Activated T-helper 2 cell treated with anti-CD3 and anti-CD28 coated beads, Interferon-gamma antibody, Interleukin-2, Interleukin-4, amounts not matched to agents 10 μg/mL and 5 μg/mL and 100 μg/mL, durations not matched to agents 14 hours and 24 hours and 36 hours (primary cell): ENCODE results near the gene EGF. TPM values are rescaled to one million over a fixed set of nuclear protein-coding genes. Genes with fewer than 3 reads are reported as not detected.

Experiments used
- DNase-seq: peaks from one replicate; pipeline ENCODE4 v3.0.0; 2021; ENCODE audit warnings: low spot score
- H3K27ac Mint-ChIP-seq: one replicate; pipeline ENCODE4 v1.8.0; 2021; ENCODE audit warnings: mixed read lengths
- H3K27me3 Mint-ChIP-seq: one replicate; pipeline ENCODE4 v1.8.0; 2021; ENCODE audit warnings: low read depth, mixed read lengths
- H3K36me3 Mint-ChIP-seq: one replicate; pipeline ENCODE4 v1.8.0; 2021; ENCODE audit warnings: low read depth, mixed read lengths
- H3K4me1 Mint-ChIP-seq: one replicate; pipeline ENCODE4 v1.8.0; 2021; ENCODE audit warnings: low read depth, mixed read lengths
- H3K4me3 Mint-ChIP-seq: one replicate; pipeline ENCODE4 v1.8.0; 2021; ENCODE audit warnings: low read depth, mild to moderate bottlenecking, moderate library complexity, mixed read lengths
- H3K9me3 Mint-ChIP-seq: one replicate; pipeline ENCODE4 v1.8.0; 2021; ENCODE audit warnings: mixed read lengths
- intact Hi-C: fragments of 100-400 bp; cut with micrococcal nuclease; formaldehyde crosslinking; loops from one replicate; pipeline ENCODE4 v1.15.1; 2023
- total RNA-seq: library from RNA; stranded (reverse); gene quantifications from 2 replicates; pipeline ENCODE4 v1.2.3, GENCODE V29; 2022

EGF gene
- total RNA-seq, 1 donor from 2014 or later, result not detected

DNA sequence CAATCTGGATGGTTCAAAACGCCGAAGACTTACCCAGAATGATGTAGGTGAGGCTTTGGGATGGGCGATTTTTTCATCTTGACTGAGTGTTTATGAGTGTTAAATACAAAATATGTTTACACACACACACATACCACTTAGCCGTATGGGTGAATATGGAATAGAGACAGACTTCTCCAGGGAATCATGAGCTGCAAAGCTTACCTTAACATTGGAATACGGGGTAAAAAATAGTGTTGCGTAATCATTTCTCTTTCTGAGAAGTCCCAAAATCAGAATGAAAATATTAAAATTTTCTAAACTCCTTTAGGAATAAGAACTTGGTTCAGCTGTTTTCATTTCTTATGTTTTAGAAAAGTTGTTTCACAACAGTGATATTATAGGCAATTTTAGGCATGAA is 63.5 kb downstream of the EGF start:
- peaks cover 11% of the 10 kb centered on the region for H3K4me1 Mint-ChIP-seq

DNA sequence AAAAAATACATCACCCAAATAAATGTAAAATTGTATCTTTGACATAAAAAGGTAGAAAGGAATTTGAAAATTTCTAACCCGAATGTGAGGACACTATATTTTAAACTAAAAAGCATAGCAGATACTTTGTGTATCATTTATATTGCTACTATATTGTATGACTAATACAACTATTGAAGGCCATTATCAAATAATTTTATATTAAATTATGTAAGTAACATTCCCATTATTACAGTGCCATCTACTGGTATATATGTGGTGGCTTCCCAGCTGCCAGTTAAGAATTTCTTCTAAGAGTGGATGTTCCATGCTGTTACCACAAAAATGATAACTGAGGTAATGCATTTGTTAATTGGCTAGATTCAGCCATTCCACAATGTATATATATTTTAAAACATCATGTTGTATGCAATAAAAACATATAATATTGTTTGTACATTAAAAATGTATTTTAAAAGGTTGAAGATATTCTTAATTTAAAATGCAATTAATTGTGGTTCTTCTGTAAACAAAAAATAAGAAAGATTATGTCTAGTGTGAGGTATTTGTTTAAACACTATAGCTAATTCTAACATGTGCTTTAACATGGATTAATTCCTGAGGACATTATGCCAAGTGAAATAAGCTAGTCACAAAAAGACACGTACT is 65.3 kb downstream of the EGF start:
- Mint-ChIP-seq H3K27me3 (peaks cover 38% of the 10 kb centered on the region), H3K27ac (no peak overlapping the region), H3K36me3 (no peaks in the 10 kb centered on the region), H3K4me1 (peaks cover 5% of the 10 kb centered on the region), H3K9me3 (no peaks in the 10 kb centered on the region), H3K4me3 (no peak overlapping the region)
- no peak for DNase-seq
- intact Hi-C loops, result loop anchor here (1.0 to 5.0 kb wide), 2 partner anchors 276 to 556 kb away; partner anchors contain the start of gene CASP6

More for the DNA sequence above, 63.5 kb downstream of the EGF start:
- Mint-ChIP-seq H3K27me3 (peaks cover 35% of the 10 kb centered on the region), H3K9me3 (no peaks in the 10 kb centered on the region), H3K27ac (no peak overlapping the region), H3K36me3 (no peaks in the 10 kb centered on the region), H3K4me3 (no peak overlapping the region)
- intact Hi-C loops, result loop anchor here (5.0 kb wide), 1 partner anchor 274 kb away; the partner anchor contains the start of gene CASP6
- no peak for DNase-seq

DNA sequence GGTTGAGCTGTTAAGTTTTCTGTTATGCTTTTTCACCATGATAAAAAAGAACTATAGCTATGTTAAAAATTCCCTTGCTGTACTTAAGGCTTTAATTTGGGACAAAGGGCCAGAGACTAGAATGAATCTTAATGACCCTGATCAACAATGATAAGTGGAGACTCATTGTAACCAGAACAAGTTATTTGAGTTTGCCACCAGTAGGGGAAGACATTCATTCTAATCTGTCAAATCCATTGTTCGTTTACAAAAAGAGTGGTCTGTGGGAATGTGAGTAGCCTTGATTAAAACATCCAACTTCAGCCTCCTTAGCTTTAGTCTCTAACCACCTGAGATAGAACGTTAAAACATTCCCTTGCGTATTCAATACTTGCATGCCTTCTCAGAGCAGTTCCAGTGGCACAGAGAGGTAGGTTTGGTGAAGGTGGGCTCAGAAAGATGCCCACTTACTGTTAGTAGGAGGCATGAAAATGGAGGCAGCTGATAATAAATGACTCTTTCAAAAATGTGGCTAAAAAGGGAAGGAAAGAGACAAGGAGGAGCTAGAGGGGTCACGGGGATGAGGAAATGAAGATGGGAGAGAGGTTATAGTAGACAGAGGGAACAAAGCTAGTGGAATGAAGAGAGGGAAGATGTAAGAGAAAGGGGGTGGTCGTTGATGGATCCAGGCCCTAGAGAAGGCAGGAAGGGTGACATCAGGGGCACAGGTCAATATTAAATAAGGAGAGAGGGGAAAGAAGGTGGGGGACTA is 66.2 kb downstream of the EGF start:
- intact Hi-C loops, result loop anchor here (1.0 to 5.0 kb wide), 2 partner anchors 277 to 557 kb away; partner anchors contain the start of gene CASP6
- DNase-seq, result no peak
- Mint-ChIP-seq H3K9me3 (no peaks in the 10 kb centered on the region), H3K27me3 (peaks cover 38% of the 10 kb centered on the region), H3K36me3 (no peaks in the 10 kb centered on the region), H3K27ac (no peak overlapping the region), H3K4me1 (no peaks in the 10 kb centered on the region), H3K4me3 (no peak overlapping the region)

DNA sequence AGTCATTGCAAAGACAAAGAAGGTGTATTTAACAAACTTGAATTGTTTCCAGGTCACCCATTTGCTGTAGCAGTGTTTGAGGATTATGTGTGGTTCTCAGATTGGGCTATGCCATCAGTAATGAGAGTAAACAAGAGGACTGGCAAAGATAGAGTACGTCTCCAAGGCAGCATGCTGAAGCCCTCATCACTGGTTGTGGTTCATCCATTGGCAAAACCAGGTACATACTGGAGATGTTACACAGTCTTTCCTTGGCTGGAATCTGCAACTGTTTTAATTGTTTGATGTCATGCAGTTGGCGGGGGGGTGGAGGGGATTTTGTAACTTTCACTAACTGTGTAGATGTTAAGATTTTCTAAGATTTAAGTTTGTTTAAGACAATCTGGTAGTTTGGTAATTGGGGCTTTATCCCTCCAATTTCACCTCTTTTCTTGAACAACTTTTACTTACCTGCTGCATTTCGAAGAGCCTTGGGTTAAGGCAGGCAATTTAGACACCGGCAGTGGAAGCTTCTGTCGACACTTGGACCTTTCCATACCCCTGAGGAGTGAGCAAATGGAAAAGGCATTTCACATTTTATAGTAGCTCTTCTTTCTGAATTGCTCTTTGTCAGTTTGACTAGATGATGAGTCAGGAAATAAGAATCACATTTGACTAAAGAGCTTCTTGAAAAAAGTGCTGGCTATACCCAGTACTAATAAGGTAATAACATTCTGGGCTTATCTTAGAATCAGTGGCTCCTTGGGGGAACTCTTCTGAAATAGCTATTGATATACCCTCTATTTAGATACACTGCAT is 67.4 kb downstream of the EGF start:
- Mint-ChIP-seq H3K27ac (no peak overlapping the region), H3K36me3 (no peaks in the 10 kb centered on the region), H3K27me3 (peaks cover 32% of the 10 kb centered on the region), H3K4me1 (no peaks in the 10 kb centered on the region), H3K4me3 (no peak overlapping the region), H3K9me3 (no peaks in the 10 kb centered on the region)
- no peak for DNase-seq
- intact Hi-C loops, result loop anchor here (5.0 kb wide), 1 partner anchor 278 kb away; the partner anchor contains the start of gene CASP6

DNA sequence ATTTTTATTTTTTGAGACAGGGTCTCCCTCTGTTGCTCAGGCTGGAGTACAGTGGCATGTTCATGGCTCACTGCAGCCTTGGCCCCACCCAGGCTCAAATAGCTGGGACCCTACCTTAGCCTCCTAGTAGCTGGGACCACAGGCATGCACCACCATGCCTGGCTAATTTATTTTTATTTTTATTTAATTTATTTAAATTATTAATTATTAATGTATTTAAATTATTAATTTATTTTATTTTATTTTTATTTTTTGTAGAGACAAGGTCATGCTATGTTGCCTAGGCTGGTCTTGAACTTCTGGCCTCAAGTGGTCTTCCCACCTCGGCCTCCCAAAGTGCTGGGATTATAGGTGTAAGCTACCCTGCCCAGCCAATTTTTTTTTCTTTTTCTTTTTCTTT is 69.3 kb downstream of the EGF start:
- Mint-ChIP-seq H3K27me3 (peaks cover 27% of the 10 kb centered on the region), H3K27ac (no peak overlapping the region), H3K4me3 (no peak overlapping the region), H3K36me3 (no peaks in the 10 kb centered on the region), H3K9me3 (no peaks in the 10 kb centered on the region), H3K4me1 (no peaks in the 10 kb centered on the region)
- DNase-seq, result no peak
- intact Hi-C loops, result no loop called here

DNA sequence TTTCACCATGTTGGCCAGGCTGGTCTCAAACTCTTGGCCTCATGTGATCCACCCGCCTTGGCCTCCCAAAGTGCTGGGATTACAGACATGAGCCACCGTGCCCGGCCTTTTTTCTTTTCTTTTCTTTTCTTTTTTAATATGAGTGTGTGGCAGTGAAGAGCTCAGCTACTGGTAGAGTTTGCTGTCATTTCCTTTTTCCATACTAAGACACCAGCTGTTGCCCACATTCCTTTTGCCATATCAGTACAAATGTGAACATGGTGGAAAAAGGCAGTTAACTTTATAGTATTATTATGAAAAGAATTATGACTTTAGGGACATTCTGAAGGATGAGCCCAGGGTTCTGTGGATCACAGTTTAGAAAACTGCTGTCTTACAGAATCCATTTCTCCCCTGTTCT is 69.8 kb downstream of the EGF start:
- no peak for DNase-seq
- no peak overlapping the region for H3K4me3 Mint-ChIP-seq
- H3K4me1 Mint-ChIP-seq, result no peaks in the 10 kb centered on the region
- no peaks in the 10 kb centered on the region for H3K36me3 Mint-ChIP-seq
- H3K27ac Mint-ChIP-seq, result no peak overlapping the region
- H3K9me3 Mint-ChIP-seq, result no peaks in the 10 kb centered on the region
- intact Hi-C loops, result no loop called here
- H3K27me3 Mint-ChIP-seq, result peaks cover 27% of the 10 kb centered on the region

DNA sequence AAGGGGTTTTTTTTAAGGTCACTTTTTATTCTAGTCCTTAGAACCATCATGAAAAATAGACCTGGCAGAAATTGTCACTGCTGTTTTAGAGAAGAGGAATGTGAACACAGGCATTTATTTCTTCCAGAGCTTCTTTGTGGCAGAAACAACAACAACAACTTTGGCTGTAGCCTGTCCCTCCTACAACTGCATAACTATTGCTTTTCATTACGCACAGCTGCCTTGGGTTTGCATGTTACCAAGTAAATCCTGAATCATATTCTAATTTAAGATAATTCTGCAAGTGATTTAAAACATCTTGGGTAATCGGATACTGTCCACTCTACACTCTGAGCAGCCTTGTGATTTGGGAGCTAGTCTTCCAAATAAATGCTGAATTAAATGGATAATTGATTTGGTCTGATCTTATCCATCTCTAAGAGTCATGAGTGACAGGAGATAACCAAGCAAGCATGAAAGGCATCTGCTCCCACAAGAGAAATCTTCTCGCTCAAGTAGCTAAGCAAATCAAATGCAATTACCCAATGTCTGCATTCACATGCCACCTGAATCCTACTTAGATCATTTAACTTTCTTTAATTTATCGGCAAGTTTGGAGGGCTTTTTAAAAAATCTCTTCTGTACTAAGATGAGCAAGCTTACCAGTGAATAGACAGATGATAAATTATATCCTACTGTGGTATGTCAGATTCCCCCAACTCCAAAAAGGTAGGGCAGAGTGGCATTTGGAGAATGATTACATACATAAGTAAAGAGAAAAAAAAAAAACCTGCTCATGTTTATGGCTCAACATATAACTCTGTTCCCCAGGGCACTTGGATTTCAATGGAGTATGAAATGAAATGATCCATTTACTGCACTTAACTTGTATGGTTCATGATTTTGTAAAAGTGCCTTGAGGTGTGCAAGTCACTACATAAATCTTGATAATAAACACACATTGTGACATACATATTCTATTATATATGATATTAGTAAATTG is 73.6 kb downstream of the EGF start:
- H3K27me3 Mint-ChIP-seq, result peaks cover 13% of the 10 kb centered on the region
- H3K9me3 Mint-ChIP-seq, result no peaks in the 10 kb centered on the region
- peaks cover 8% of the 10 kb centered on the region for H3K4me1 Mint-ChIP-seq
- no peak overlapping the region for H3K4me3 Mint-ChIP-seq
- DNase-seq, result no peak
- no peaks in the 10 kb centered on the region for H3K36me3 Mint-ChIP-seq
- no peak overlapping the region for H3K27ac Mint-ChIP-seq
- intact Hi-C loops, result no loop called here

DNA sequence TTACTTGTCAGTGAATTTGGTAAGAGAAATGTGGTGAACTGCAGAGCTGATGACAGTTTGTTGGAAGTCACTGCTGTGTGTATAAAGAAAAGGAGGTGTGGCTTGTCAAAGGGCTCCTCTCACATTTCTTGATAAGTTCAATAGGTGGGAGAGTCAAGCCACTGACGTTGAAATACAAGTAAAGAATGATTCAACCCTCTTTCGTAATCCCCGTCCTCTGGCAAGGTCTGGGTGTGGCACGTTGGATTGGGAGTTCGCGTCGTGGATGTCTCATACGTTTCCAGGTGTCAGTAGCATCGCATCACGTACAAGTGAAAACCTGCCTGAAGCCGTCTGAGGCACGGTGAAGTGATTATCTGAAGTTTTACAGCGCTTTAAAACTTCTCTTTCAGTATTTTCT is 76.4 kb downstream of the EGF start:
- no peak overlapping the region for H3K4me3 Mint-ChIP-seq
- H3K4me1 Mint-ChIP-seq, result peaks cover 12% of the 10 kb centered on the region
- H3K36me3 Mint-ChIP-seq, result no peaks in the 10 kb centered on the region
- peaks cover 11% of the 10 kb centered on the region for H3K27me3 Mint-ChIP-seq
- no peak for DNase-seq
- intact Hi-C loops, result no loop called here
- no peak overlapping the region for H3K27ac Mint-ChIP-seq
- no peaks in the 10 kb centered on the region for H3K9me3 Mint-ChIP-seq

DNA sequence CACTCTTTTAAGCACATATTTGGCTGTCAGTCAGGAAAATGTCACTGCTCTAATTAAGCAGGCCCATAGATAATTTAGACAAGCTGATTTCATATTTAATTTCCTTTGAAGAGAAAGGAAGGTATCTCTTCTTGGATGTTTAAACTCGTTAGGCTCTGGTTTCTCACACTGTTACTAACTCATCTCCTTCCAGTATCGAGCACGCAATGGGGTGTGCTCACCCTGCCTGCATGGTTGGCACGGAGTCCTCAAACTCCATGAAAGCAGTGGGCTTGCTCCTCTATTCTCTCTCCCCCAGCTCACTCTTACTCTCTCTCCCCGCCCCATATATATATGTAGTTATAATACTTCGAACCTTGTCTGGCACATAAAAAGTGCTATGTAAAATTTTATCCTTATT is 76.9 kb downstream of the EGF start:
- H3K27me3 Mint-ChIP-seq, result peaks cover 8% of the 10 kb centered on the region
- intact Hi-C loops, result loop anchor here (5.0 kb wide), 1 partner anchor 562 kb away; no protein-coding TSS in a partner anchor
- no peak overlapping the region for H3K4me3 Mint-ChIP-seq
- no peak for DNase-seq
- no peaks in the 10 kb centered on the region for H3K36me3 Mint-ChIP-seq
- H3K27ac Mint-ChIP-seq, result no peak overlapping the region
- no peaks in the 10 kb centered on the region for H3K9me3 Mint-ChIP-seq
- peaks cover 18% of the 10 kb centered on the region for H3K4me1 Mint-ChIP-seq

DNA sequence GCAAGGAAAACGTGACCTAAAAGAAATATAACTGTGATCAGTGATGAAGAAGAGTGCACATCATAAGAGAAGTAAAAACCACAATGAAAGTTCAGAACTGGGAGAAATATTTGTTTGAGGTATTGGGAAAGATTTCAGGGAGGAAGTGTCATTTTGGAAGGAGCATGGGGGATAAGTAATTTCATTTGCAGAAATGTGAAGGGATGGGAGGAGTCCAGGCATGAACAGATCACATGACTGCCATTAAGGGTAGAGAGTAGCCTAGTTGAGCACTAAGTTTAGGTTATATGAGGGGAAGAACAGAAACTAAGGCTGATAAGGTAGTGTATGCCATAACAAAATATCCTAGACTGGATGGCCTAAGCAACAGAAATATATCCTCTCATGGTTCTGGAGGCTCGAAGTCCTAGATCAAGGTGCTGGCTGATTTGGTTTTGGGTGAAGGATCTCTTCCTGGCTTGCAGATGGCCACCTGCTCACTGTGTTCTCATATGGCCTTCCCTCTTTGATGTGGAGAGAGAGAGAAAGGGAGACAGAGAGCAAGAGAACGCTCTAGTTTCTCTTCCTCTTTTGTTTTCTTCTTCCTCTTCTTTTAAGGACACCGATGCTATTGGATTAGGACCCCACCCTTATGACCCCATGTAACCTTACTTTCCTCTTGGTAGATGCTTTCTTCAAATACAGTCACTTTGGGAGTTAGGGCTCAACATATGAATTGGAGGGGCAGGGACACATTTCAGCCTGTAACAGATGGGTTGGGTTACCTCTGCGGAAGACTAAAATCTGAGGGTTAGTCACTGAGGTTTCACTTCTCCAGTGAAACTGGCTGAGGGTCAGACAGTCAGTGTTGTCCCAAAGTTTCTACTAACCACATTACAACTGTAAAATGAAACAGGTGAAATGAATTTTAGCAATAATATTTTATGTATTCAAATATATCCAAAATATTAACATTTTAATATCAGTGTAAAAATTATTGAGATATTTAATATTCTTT is 77.9 kb downstream of the EGF start:
- Mint-ChIP-seq H3K4me1 (peaks cover 19% of the 10 kb centered on the region), H3K27ac (no peak overlapping the region), H3K27me3 (peaks cover 11% of the 10 kb centered on the region), H3K9me3 (no peaks in the 10 kb centered on the region), H3K36me3 (no peaks in the 10 kb centered on the region), H3K4me3 (no peak overlapping the region)
- intact Hi-C loops, result loop anchor here (5.0 kb wide), 1 partner anchor 563 kb away; no protein-coding TSS in a partner anchor
- DNase-seq, result no peak

DNA sequence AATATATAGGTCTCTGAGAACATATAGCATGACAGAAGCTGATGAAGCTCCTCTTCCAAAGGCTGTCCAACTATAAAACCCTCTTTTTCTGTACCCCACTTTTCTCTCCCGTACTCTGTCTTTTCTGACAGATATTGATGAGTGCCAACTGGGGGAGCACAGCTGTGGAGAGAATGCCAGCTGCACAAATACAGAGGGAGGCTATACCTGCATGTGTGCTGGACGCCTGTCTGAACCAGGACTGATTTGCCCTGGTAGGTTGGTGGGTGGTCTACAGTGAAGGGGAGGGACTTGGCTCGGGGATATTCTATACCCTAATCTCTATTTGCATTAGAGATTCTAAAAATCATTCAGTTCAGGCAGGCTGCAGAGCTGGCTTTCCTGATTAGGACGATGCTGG is 80.4 kb downstream of the EGF start:
- intact Hi-C loops, result loop anchor here (5.0 kb wide), 1 partner anchor 566 kb away; no protein-coding TSS in a partner anchor
- Mint-ChIP-seq H3K9me3 (no peaks in the 10 kb centered on the region), H3K4me1 (peaks cover 19% of the 10 kb centered on the region), H3K36me3 (no peaks in the 10 kb centered on the region), H3K27ac (no peak overlapping the region), H3K27me3 (peaks cover 9% of the 10 kb centered on the region), H3K4me3 (no peak overlapping the region)
- no peak for DNase-seq
